GM18526 (cell line): Measurements from ENCODE around the gene RTKN2.

Experiments used
- POLR2A ChIP-seq: IDR thresholded peaks from 3 replicates; pipeline ENCODE4 v1.6.1; 2011; ENCODE audit not compliant: insufficient read length; ENCODE audit errors: extremely low read depth

RTKN2 gene

DNA sequence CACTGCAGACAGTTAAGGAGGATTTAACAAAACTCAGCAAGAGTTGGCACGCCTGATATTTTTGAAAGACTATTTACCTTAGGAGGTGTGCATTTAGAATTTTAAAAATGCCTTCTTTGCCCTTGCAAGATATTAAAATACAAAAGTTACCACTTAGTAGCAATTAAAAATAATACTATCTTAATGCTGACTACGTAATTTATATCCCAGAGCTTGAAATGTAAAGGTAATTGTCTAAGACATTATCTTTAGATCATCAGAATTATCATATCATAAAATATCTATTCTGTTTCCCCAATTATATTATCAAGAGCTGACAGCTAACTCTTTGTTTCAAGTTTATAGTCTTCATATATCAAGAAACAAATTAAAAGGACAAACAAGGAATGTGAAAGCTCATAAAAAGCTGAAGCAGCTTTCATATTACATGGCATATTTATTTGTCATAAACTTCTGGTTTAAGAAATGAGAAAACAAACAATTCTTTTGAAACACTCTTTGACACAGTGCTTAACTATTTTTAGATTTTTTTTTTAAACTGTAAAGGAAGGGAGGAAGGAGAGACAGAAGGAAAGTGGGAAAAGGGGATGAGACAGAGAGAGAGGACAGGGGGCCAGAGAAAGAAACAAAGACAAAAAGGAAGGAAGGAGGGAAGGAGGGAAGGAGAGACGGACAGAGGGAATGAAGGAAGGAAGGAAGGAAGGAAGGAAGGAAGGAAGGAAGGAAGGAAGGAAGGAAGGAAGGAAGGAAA, 73.5 kb downstream of the RTKN2 start:
- no peak for TF ChIP-seq POLR2A

DNA sequence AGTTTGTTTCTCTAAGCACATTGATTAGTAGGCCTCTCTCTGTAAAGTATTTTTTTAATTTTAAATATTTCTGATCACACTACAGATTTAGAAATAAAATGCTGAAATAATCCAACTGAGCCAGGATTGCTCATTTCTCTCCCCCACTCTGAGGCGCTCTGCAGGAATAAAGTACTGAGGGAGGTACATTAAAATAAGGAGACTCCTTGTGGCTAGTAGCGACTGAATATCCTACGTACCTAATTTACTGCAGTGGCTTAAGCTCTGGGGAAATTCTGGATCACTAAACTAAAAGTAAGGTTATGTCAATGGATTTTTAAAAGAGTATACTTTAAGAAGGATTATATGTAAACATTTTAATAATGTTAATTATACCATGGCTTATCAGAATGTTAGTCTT, 75.2 kb downstream of the RTKN2 start:
- no peak for TF ChIP-seq POLR2A

DNA sequence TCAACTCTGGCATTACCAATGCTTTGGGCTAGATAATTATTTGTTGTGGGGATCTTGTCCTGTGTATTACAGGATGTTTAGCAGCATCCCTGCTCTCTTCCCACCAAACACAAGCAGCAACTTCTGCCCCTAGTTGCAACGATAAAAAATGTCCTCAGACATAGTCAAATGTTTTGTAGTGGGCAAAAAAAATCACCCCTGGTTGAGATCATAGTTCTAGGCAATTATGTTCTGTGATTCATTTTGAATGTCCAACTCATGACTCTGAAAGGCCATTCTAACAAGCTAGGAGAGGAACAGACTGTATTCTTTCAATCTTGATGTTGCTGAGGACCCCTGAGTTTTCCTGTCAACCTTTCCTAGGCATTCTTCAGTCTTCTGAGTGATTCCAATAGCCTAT, 79.5 kb downstream of the RTKN2 start:
- TF ChIP-seq POLR2A: no peak

DNA sequence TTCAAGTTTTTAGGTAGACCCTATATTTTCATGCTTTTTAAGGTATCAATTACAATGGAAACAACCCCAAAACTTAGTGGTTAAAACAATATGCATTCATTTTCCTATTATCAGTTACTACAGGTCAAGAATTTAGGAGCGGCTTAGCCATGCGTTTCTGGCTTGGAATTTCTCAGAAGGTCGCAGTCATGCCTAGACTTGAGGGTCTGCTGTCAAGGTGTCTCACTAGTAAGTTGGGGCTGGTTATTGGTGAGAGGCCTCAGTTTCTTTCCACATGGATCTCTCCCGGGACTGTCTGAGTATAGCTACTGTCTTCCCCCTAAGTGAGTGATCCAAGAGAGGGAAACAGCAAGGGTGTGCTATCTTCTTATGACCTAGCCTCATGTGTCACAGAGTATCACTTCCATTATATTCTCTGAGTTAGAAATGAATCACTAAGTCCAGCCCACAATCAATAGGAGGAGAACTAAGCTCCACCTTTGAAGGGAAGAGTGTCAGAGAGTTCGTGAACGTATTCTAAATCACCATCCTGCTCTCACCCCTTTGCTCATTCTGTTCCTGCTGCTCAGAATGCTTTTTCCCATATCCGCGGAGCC, 80.5 kb downstream of the RTKN2 start:
- no peak for TF ChIP-seq POLR2A

DNA sequence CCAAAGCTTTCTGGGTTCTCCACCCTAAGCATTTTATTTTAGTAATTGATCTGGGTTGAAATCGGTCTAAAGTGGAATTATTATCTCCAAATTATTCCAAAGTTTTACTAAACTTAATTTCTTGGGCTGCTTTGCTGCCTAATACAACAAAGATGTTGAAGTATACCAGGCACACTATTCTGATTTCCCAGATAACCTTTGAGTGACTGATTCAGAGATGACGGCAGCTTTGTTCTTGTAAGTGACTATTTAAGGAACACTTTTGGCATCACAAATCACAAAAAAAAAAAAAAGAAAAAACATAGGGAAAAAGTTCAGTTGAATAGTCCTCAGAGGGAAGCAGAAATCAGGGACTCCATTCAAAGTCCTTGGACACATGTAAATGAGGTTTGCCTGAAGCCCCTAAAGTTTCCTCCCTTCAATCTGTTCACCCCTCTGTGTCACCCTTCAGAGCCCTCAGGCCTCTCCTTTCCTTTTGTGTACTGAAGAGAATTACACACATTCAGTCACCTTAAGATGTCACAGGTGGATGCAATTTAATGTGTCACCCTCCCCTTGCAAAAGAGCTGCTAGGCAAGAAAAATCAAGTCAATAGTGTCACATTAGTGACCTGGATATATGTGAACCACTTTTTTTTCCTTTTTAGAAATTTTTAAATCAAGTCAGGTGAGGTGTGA, 81.5 kb downstream of the RTKN2 start:
- no peak for TF ChIP-seq POLR2A

DNA sequence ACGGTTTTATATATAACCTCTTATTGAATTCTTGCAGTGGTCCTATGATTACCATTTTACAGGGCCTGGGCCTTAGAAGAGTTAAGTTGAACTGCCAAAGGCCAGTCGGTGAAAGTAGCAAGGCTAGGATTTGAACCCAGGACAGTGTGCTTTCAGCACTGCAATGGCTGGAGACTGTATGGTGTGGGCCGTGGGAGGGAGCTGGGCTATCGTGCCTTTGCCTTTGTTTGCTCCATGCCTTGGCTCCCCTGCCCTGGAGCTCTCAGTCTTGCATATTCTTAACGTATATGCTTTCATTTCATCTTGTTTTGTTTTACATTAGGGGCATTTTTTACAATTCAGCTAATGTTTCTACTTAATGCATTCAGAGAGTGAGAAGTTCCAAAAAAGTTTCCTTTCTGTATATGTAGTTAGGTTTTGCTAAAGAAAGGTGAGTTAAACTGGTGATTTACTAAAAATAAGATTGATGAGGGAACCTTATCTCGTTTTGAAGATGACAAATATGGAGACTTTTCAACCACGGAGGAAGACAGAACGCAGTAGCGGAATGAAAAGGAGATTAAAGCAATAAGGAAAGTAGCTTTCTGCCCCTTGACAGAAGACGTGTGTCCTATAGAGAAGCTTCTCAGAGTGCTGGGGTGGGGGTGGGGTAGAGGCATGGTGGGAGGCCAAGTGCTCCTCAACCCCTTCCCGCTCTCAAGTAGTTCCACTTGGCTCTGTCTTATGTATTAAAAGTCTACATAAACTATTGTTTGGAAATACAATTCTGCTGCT, 82.5 kb downstream of the RTKN2 start:
- TF ChIP-seq POLR2A: no peak

DNA sequence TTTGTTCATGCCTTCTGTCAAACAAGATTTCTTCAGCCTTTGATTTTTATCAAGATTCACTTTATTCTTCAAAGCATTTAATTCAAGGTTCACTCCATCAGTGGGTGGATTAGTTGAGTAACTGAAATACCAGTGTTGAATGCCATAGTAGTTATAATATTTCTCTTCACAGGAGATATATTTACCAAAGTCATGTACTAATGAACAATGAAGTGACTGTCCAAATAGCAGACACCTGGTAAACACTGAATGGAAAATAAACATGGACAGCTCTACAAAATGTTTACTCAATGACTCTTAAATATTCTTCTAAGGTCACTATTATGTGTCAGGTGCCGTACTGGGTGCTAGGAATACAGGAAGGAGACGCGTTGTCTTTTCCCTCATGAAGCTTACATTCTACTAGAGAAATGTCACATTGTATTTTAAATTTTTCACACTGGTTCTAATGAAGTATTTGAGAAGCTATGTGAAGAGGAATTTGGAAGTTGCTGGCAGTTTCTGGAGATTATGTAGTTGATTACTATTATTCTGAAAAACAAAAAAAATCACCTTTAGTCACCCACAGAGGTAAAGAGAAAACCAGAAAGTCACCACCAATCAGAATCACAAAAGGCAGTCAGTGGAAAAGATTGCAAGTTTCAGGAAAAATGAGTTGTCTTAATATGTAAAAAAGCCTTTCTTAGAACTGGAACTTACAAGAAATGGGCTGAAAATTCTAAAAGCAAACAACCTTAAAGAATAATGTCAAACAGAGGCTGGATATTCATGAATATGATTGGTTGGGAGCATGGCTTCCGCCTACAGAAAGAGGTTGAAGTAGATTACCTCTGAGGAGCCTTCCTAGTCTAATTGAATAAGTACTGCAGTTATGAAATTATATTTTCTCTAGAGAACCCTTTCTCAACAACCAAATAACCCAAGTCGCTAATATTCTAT, 84.5 kb downstream of the RTKN2 start:
- no peak for TF ChIP-seq POLR2A

DNA sequence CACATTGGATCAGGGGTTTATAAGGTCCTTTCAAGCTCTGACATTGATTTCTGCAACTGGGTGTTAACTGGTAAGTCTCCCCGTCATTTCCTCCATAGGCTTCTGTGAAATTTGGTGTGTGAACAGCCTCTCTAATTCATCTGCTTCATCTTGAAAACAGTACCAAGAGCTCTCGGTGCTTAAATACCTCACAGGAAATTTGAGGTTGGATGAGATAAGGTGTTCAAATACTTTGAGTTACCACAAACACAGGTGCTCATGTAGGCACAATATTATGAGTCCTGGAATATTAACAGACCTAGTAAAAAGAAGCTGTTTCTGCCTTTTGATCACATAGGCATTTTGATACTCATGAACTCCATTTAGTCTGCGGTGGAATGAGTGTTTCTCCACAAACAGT, 85.2 kb downstream of the RTKN2 start:
- no peak for TF ChIP-seq POLR2A

DNA sequence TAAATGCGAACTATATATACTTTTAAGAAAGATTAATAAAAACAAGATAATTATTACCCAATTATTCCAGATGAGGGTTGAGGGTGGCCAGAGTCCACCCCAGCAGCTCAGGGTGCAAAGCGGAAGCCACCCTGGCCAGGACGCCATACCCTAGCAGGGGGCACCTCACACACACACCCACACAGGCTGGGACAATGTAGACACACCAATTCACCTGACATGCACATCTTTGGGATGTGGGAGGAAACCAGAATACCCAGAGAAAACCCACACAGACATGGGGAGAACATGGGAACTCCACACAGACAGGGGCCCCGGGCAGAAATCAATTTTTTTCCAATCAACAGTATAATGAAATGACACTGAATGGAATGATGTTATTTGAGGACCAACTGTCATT, 86.0 kb downstream of the RTKN2 start:
- TF ChIP-seq POLR2A: no peak

DNA sequence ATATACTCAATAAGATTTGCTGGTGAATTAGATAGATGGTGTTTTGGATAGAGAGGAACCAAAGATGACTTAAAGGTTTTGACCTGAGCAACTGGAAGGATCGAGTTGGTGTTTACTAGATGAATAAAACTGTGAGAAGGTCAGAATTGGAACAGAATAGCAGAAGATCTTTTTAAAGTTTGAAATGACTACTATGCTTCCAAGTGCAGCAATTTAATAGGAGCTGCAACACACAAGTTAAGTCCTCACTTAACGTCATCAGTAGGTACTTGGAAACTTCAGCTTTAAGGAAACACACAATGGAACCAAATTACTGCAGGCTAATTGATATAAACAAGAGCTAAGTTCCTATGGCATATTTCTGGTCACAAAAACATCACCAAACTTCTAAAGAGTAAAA, 86.5 kb downstream of the RTKN2 start:
- TF ChIP-seq POLR2A: no peak

DNA sequence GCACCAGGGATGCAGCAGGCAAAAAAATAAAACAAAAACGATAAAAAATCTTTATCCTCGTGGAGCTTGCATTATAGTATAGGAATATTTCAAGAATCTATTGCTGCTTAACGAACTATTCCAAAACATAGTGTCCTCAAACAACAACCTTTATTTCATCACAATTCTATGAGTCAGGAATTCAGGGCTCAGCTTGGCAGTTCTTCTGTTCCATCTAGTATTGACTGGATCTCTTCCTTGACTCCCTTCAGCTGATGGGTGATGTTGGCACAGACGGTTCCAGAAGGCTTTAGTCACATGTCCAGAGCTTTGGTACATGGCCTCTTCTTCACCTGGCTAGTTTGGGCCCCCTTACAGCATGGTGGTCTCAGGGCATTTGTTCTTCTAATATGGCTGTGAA, 88.0 kb downstream of the RTKN2 start:
- TF ChIP-seq POLR2A: no peak

DNA sequence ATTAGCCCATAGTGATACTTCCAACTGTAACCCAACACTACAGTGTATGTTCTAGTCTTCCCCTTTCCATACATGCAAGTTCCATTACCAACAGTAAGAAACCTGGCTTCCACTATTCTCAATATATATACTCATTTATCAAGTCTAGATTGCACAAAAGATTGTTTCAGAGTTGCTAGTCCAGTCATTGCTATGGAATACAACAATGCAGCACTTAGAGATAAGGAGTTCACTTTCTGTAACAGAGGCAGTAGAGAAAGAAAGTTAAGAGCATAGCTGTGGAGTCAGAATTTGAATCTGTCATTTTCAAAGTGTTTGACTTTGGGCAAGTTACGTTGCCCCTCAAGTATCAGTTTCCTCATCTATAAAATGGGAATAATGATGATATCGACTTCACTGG, 90.1 kb downstream of the RTKN2 start:
- TF ChIP-seq POLR2A: no peak

DNA sequence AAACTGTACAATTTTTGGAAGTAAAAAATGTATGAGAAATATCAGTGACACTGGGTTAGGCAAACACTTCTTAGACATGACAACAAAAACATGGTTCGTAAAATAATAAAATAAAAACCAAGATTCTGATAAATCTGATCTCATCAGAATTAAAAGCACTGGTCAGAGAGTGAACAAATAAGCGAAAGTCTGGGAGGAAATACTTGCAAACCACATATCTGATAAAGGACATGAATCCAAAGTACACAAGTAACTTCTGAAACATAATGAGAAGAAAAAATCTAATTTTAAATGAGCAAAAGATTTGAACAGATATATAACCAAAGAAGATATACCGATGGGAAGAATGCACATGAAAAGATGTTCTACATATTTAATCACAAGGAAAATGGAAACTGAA, 91.5 kb downstream of the RTKN2 start:
- TF ChIP-seq POLR2A: no peak

DNA sequence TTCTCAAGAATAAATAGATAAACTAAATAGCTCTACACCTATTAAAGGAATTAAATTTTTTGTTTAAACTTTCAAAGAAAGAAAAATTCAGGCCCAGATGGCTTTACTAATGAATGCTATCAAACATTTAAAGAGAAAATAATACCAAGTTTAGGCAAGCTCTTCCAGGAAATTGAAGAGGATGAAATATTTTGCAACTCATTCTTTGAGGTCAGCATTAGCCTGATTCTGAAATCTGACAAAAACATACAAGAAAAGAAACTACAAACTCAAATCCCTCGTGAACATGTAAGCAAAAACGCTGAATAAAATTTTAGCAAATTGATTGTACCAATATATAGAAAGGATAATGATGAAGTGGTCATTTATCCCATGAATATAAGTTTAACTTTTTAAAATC, 93.4 kb downstream of the RTKN2 start:
- TF ChIP-seq POLR2A: no peak

DNA sequence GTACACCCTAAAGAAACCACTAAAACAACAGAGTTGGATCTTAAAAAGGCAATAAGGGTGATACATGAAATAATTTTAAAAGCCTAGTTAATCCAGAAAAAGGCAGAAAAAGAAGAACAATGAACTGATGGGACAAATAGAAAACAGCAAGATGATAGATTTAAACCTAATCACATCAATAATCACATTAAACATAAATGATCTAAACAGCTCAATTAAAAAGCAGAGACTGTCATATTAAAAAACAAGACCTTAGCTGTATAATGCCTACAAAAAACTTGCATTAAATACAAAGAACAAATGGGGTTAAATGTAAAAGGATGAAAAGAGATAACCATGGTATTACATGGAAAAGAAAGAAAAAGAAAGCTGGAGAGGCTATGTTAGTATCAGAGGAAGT, 96.2 kb downstream of the RTKN2 start:
- TF ChIP-seq POLR2A: no peak

DNA sequence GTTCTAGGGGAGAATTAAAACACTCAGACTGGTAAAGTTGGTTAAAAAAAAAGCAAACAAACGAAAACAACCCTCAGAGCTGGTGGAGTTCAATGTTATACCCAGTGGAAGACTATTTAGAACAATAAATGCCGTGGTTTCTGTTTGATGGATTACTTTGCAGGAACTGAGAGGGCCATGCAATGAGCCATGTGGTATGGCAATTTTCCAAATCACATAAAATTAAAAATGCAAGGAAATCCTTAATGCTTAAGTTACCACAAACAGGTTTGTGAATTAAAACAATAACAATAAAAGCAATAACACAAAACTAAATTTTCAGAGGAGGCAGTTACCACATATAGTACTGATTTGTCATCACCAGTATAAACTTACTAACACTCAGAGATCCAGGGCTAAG, 96.9 kb downstream of the RTKN2 start:
- TF ChIP-seq POLR2A: no peak
